Activated CD4-positive, alpha-beta T cell treated with anti-CD3 and anti-CD28 coated beads for 24 hours (primary cell): ENCODE data around the gene MRPS26.
"Not testable (repeated sequence)": the region's sequence is repeated elsewhere in the genome, so short reads cannot be mapped to it uniquely, and the experiment has no call there.

ENCODE experiments used
- DNase-seq, 2 donors: peaks; one replicate each; pipeline ENCODE4 v3.0.0-alpha.2; 2020; ENCODE audit warnings: low read depth in 2 of 2

Gene MRPS26

DNA sequence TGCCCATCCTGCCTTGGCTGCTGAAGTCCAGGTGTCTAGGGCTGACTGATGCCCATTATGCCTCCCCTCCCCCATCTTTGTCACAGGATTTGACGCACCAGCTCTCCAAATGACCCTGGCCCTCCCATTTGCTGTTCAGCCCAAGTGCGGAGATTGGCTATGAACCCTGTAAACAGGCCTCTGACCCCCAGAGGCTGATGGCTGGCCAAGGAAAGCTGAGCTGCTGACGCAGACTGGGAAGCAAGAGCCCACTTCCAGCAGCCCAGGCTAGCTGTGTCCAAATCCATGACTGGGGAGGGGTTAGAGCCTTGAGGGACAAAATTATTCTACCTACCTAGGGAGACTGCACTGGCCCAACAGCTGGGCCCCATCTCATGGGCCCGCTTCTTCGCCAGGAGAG lies 3.2 kb upstream of the MRPS26 start:
- no peak for DNase-seq

DNA sequence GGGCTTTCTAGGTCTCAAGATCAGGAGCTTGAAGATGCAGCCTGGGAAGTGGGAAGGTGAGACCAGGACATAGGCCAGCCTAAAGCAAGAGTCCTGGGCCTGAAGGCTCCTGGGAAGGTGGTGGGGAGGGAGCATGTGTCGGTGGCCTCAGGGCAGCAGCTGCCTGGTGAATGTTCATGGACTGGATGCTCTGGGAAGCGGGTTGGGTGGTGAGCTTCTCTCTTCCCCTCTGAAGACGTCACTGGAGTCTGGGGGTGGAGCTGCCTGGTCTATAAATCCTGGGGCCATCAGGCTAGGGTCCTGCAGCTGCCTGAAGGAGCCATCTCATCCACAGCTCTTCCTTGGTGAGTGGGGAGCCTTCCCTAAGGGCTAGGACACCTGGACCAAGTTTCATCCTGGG lies 2.5 kb upstream of the MRPS26 start, which contains the start of gene GNRH2:
GNRH2 (plus strand) TSS at position 301 of the 400 bp plus-strand sequence. CDS start 793 bp downstream, outside the sequence.
- DNase-seq = no peak

DNA sequence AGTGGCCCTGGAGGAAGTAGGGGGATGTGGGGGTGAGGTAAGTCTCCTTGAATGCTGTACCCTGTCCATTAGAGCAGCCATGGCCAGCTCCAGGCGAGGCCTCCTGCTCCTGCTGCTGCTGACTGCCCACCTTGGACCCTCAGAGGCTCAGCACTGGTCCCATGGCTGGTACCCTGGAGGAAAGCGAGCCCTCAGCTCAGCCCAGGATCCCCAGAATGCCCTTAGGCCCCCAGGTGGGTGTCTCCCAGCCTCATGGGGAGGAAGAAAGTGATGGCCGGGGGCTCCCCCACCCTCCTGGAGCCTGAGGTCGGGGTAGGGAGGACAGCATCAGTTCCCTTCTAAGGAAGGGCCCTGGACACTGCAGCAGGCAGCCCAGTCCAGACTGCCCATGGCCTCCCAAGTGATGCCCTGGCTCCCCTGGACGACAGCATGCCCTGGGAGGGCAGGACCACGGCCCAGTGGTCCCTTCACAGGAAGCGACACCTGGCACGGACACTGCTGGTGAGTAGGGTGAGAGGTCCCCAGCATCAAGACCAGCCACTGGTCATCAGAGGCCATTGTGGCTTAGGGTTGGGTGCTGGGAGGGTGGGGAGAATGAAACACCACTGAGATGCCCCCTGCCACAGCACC lies 1.4 kb upstream of the MRPS26 start:
- no peak for DNase-seq

DNA sequence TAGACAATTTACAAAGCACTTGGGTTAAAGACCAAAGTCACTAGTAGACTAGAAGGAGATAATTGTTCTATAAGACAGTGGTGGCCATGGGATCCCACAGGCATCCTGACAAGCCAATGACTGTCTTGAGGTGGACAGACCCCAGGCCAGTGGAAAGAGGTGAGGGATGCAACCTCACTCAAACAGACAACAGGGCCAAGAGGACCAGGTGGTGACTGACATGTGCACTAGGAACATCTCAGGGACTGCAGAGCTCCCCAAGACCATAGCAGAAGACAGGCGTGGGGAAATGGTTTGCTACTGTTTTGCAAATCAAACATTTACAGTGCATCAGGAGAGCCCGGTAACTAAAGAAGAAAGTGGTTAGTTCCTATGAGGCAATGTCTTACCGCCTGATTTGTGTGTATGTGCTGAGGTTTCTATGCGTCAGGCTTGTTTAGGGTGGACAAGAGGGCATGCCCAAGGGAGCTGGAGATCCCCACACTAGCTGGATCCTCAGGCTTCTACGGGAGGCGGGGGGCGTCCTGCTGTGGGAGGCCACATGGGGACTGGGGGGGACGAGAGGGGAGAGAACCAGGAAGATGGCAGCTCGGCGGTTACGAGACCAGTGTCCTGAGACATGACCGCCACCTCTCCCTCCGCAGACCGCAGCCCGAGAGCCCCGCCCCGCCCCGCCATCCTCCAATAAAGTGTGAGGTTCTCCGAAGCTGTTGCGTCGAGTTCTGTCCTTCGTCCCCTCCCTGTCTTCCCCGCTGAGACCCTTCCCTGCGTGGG lies 623 bp upstream of the MRPS26 start:
- peak; percentile 32 to 44 for DNase-seq

DNA sequence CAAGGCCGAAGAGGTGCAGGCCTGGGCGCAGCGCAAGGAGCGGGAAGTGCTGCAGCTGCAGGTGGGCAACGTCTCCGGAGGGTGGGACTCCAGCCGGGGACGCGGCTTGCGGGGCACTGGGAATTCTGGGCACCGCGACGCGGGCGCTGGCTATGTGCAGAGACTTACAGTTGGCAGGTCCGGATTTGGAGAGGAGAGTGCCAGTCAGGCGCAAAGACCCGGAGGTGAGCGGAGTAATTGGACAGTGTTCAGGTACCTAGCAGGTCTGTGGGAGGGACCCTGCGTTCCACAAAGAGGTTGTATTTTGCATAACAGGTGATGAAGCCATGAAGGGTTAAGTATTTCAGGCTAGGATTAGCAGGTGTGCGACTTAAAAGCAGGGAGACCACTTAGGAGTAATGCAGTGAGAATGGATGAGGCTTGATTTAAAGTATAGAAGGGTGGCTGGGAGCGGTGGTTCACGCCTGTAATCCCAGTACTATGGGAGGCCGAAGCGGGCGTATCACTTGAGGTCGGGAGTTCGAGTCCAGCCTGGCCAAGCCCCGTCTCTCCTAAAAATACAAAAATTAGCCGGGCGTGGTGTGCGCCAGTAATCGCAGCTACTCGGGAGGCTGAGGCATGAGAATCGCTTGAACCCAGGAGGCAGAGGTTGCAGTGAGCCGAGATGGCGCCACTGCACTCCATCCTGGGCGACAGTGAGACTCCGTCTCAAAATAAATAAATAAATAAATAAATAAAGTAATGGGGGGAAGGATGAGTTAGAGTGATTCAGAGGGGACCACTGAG lies 1.0 kb downstream of the MRPS26 start:
- DNase-seq = no peak

DNA sequence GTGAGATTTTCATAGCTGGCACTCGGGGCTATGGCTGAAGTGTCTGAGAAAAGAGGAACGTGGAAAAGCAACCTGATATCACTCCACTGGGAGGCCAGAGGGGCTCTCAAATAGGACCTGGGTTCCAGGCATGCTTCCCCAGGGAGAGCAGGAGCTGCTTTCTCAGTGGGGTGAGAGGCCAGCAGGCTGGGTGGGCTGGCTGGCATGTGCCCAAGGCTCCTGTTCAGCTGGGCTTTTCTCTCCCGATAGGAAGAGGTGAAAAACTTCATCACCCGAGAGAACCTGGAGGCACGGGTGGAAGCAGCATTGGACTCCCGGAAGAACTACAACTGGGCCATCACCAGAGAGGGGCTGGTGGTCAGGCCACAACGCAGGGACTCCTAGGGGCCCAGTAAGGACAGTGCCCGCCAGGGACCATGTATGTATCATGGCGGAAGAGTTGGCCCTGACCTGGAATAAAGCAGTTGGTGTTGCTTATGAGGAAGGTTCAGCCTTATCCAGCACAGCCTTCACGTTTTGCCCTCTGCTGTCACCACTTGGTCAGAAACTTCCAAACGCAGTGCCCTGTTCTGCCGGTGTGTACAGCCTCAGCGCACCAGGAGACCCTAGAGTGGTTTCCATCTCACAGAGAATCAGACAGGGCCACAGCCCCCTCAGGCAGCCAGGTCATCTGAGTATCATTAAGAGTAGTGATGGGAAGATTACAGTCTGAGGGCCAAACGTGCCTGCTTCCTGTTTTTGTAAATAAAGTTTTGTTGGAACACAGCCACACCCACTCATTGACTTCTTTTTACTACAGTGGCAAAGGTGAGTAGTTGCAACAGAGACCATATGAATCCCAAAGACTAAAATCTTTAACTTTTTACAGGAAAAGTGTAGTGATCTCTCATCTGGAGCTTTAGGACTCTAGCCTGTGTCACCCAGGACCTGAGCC lies 1.9 kb downstream of the MRPS26 start:
- no peak for DNase-seq

DNA sequence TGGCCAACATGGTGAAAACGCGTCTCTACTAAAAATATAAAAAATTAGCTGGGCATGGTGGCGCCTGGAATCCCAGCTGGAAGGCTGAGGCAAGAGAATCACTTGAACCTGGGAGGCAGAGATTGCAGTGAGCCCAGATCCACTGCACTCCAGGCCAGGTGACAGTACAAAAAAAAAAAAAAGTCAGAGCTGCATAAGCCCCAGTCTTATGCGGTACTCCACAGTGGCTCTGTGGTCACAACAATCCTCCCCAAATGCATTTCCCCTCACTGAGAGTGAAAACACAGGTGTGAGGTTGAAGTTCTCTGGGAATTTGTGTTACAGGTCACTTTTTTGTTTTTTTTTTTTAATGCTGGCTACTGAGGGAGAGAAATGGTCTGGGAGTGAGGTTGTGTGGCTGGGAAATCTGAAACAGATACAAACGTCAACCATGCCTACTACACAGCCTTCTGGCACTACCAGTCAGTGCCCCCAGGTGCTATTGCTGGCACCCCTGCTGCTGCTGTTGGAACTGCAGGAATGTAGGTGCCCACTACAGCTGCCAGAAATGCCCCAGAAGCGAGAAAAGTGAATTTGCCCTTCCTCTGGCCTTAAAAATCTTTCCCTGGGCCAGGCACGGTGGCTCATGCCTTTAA lies 5.7 kb downstream of the MRPS26 start:
- DNase-seq = no peak

DNA sequence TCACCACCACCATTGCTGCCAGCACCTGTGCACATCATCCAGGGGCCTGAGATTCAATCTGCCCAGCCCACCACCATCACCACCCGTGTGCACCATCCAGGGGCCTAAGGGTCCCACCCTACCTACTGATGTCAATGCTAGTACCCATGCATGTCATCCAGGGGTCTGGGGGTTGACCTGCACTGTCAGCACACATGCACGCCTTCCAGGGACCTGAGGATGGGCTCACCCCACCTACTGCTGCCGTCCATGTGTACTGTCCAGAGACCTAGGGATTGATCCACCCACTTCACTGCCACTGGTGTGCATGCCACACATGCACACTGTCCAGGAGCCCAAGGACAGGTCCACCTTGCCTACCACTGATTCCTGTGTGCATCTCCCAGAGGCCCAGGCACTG lies 13.6 kb downstream of the MRPS26 start:
- no peak for DNase-seq

DNA sequence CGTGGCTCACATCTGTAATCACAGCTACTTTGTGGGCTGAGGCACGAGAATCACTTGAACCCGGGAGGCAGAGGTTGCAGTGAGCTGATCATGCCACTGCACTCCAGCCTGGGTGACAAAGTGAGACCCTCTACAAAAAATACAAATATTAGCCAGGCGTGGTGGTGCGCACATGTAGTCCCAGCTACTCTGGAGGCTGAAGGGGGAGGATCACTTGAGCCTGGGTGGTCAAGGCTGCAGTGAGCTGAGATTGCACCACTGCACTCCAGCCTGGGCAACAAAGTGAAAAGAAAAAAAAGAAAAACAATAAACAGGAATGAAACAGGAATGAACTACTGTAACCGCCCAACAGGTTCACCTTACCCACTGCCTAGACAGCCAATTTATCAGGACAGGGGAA lies 18.3 kb downstream of the MRPS26 start:
- not testable (repeated sequence) for DNase-seq

DNA sequence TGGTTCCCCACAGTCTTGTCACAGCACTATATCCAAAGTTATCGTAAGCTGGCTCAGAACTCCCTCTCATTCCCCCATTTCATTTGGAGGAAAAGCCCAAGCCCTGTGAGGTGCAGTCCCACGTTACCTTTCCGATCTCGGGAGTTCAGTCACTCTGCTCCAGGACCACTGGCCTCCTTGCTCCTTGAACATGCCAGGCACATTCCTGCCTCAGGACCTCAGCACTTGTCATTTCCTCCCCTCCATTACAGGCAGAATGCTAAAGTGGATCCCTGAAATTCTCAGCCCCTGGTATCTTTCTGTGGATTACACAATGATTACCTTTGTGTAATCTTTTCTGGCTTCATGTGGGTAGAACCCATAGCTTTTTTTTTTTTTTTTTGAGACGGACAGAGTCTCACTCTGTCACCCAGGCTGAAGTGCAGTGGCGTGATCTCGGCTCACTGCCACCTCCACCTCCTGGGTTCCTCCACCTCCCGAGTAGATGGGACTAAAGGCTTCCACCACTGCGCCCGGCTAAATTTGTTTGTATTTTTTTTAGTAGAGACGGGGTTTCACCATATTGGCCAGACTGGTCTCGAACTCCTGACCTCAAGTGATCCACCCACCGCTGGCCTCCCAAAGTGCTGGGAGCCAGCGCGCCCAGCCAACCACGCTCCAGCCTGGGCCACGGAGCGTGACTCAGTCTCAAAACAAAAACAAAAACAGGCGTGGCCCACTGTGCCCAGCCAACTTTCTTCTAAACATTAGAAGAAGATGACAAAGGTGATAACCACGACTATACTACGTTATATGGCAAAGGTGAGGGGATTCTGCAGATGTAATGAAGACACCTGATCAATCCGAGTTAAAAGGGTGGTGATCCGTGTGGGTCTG lies 21.5 kb downstream of the MRPS26 start:
- no peak for DNase-seq

DNA sequence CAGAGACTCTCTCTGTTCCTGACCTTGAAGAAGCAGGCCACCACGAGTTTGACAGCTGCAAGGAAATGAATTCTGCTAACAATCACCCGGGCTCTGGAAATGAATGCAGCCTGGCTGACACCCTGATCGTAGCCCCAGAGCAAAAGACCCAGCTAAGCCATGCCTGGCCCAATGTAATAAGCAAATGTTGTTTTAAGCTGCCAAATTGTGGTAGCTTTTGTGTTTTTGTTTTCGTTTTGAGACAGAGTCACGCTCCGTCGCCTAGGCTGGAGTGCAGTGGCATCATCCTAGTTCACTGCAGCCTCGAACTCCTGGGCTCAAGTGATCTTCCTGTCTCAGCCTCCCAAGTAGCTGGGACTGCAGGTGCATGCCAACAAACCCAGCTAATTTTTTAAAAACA lies 22.2 kb downstream of the MRPS26 start:
- no peak for DNase-seq

DNA sequence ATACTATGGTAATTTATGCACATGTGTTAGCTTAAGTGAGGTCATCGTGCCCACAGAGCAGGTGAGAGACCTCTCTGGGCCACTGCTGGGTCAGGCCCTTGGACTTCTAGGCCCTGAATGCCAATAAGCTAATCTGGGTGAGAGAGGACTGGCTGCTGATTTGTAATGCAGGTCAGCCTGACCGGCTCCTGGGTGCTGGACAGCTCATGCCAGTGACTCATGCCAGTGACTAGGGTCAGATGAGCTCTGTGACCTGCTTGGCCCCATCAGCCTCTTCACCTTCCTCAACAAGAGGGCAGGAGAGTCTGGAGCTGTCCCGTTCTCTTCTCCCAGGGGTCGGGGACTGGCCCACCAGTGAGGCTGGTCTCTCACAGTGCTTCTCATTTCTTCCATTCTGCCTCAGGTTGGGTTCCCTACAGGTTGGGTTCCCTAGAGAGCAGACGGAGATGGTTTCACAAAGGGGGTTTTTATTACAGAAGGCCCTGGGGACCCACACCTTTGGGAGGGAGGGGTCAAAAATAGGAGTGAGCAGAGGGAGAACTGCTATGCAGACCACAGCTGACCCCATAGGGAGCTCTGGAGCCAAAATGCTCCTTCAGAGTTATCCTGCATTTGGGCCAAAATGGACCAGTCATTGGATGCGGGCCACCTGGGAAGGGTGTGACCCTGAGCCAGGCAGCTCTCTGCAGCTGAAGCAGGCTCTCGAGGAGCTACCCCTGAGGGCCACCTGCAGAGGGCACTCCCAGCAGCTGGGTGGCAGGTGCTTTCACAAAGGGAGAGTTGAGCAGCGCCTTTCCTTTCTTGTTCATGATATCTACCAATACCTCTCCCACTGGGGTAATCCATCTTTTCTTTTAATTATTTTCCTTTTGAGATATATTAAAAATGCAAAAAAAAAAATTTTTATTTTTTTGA lies 23.4 kb downstream of the MRPS26 start:
- no peak for DNase-seq

DNA sequence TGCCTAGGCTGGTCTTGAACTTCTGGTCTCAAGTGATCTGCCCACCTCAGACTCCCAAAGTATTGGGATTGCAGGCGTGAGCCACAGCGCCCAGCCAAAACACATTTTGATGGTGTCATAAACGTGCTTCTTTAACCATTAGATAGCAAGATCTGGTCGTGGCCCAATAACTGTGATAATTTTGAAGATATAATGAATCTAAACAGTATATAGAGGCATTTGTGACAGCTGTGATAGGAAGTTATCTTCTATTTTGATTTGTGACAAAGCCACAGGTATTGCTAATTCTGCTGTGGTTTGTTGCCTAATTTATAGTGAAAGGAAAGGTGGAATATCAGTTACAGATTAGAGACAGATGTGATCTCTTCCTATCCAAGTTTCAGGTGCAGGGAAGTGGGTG lies 24.9 kb downstream of the MRPS26 start:
- DNase-seq = no peak

DNA sequence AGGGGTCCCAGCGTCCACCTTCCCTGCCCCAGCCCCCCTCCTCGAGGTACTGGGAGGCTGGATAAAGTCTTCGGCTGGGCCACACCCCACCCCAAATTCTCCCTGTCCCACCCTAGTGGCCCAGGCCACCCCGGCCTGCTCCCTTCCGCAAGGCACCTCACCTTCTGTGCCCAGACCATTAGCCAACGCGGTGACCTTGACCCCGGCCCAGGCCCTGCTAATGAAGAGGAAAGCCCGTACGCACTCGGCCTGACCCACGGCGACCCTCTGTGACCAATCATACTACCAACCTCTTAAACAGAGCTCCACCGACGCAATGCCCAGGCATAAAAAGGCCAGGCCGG lies 25.4 kb downstream of the MRPS26 start:
- DNase-seq = no peak

DNA sequence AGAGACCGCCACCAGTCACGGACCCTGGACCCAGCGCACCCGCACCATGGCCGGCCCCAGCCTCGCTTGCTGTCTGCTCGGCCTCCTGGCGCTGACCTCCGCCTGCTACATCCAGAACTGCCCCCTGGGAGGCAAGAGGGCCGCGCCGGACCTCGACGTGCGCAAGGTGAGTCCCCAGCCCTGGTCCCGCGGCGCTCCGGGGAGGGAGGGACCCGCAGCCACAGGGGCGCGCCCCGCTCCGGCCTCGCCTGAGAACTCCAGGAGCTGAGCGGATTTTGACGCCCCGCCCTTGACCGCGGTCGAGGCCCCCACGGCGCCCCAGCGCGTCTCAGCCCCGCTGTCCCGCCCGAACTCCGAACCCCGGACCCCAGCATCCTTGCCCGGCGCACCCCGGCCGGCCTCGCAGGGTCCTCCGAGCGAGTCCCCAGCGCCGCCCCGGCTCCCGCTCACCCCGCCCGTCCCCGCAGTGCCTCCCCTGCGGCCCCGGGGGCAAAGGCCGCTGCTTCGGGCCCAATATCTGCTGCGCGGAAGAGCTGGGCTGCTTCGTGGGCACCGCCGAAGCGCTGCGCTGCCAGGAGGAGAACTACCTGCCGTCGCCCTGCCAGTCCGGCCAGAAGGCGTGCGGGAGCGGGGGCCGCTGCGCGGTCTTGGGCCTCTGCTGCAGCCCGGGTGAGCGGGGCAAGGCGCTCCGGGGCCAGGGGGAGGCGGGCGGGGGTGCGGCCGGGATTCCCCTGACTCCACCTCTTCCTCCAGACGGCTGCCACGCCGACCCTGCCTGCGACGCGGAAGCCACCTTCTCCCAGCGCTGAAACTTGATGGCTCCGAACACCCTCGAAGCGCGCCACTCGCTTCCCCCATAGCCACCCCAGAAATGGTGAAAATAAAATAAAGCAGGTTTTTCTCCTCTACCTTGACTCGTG lies 26.0 kb downstream of the MRPS26 start, which contains the start of gene OXT:
OXT (plus strand) TSS at position 11 of the 920 bp plus-strand sequence; CDS start at position 47, 36 bp downstream.
- DNase-seq = peak; percentile 50 to 58

DNA sequence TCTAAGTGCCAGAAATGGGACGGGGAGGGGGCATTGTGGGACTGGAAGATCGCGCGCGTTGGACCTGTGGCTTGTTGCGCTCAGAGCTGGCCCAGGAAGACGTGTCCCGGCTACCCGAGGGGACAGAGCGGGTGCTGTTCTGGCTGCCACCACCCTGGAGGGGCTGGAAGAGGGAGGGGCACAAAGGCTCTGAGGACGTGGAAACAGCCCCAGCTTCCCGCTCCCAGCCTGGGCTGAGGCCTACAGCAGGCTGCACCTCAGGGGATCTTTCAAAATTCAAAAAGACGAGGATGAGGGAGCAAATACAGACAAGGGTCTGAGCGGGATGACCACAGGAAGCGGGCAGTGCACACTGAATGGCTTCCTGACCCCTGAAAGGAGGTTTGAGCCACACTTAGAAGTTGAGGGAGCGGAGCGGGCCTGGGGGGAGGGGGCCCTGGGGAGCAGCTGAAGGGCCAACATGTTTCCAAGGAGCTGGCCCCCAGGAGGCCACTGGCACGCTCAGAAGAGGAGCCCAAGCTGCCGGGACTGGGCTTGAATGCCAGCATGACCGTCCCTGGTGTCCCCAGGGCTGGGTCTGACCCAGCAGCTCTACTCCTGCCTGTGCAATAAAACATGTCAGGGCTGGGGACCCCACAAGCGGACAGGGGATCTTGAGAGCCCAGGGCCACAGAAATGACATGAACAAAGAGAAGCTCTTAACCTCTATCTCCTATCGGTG lies 26.8 kb downstream of the MRPS26 start:
- DNase-seq = no peak

DNA sequence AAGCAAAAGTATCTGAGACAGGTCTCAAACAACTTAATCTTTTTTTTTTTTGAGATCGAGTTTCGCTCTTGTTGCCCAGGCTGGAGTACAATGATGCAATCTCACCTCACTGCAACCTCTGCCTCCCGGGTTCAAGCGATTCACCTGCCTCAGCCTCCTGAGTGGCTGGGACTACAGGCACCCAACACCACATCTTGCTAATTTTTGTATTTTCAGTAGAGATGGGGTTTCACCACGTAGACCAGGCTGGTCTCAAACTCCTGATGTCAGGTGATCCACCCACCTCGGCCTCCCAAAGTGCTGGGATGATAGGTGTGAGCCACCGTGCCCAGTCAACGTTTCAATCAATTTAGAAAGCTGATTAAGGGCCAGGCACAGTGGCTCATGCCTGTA lies 27.4 kb downstream of the MRPS26 start:
- DNase-seq = not testable (repeated sequence)
